ENCODE data around the gene DGKG. TPM values are rescaled to one million over a fixed set of nuclear protein-coding genes. Genes with fewer than 3 reads are reported as not detected.

DGKG gene
- total RNA-seq, 4 donors from 2014 or later = 0.70 to 13.2 (median 5.9) TPM

GRCh38 chr3:186234152-186234551 lies 127.9 kb downstream of the DGKG start:
- H3K27me3 ChIP-seq = no peaks in the 10 kb centered on the region
- no peak for TF ChIP-seq POLR2A (IDR thresholded peaks at IDR 0.05)
- no peak for TF ChIP-seq CTCF (IDR thresholded peaks at IDR 0.05)
- no peak overlapping the region for H3K4me3 ChIP-seq
- no peaks in the 10 kb centered on the region for H3K36me3 ChIP-seq
- no peaks in the 10 kb centered on the region for H3K9me3 ChIP-seq
- H3K4me1 ChIP-seq = no peaks in the 10 kb centered on the region
- DNase-seq = no peak
- H3K27ac ChIP-seq = no peak overlapping the region

- no peak for DNase-seq
Measured at GRCh38 chr3:186226482-186226881, 135.6 kb downstream of the DGKG start.

GRCh38 chr3:186225603-186226002 lies 136.4 kb downstream of the DGKG start:
- no peak for DNase-seq
- no peaks in the 10 kb centered on the region for H3K9me3 ChIP-seq
- no peak overlapping the region for H3K27ac ChIP-seq
- H3K27me3 ChIP-seq = no peaks in the 10 kb centered on the region
- no peak overlapping the region for H3K4me3 ChIP-seq
- TF ChIP-seq POLR2A (IDR thresholded peaks at IDR 0.05) (no peak), CTCF (IDR thresholded peaks at IDR 0.05) (no peak)
- H3K4me1 ChIP-seq = no peaks in the 10 kb centered on the region
- no peaks in the 10 kb centered on the region for H3K36me3 ChIP-seq

More at GRCh38 chr3:186226482-186226881, 135.6 kb downstream of the DGKG start:
- Histone ChIP-seq H3K27me3 (no peaks in the 10 kb centered on the region), H3K4me3 (no peak overlapping the region), H3K27ac (no peak overlapping the region), H3K36me3 (no peaks in the 10 kb centered on the region), H3K9me3 (no peaks in the 10 kb centered on the region), H3K4me1 (no peaks in the 10 kb centered on the region)
- TF ChIP-seq CTCF (IDR thresholded peaks at IDR 0.05) = no peak

- Histone ChIP-seq H3K27ac (no peak overlapping the region), H3K4me3 (no peak overlapping the region), H3K9me3 (no peaks in the 10 kb centered on the region), H3K36me3 (no peaks in the 10 kb centered on the region), H3K4me1 (no peaks in the 10 kb centered on the region), H3K27me3 (no peaks in the 10 kb centered on the region)
- TF ChIP-seq POLR2A (IDR thresholded peaks at IDR 0.05) (no peak), CTCF (IDR thresholded peaks at IDR 0.05) (no peak)
- no peak for DNase-seq
Measured at GRCh38 chr3:186224041-186224610, 137.9 kb downstream of the DGKG start.

GRCh38 chr3:186223476-186223875 lies 138.6 kb downstream of the DGKG start:
- Histone ChIP-seq H3K27me3 (no peaks in the 10 kb centered on the region), H3K4me3 (no peak overlapping the region), H3K36me3 (no peaks in the 10 kb centered on the region), H3K9me3 (no peaks in the 10 kb centered on the region), H3K4me1 (no peaks in the 10 kb centered on the region), H3K27ac (no peak overlapping the region)
- no peak for TF ChIP-seq POLR2A (IDR thresholded peaks at IDR 0.05)
- TF ChIP-seq CTCF (IDR thresholded peaks at IDR 0.05) = no peak
- DNase-seq = no peak

Data from Peyer's patch (tissue), 4 donors.